Embryonic facial prominence (tissue), 1 donor: ENCODE measurements around the gene NID1.
"Not testable (repeated sequence)": the region's sequence is repeated elsewhere in the genome, so short reads cannot be mapped to it uniquely, and the experiment has no call there.

ENCODE experiments used
- DNase-seq: peaks from one replicate; pipeline ENCODE4 v3.0.0-alpha.2; 2016; ENCODE audit errors: extremely low spot score

Gene NID1

DNA sequence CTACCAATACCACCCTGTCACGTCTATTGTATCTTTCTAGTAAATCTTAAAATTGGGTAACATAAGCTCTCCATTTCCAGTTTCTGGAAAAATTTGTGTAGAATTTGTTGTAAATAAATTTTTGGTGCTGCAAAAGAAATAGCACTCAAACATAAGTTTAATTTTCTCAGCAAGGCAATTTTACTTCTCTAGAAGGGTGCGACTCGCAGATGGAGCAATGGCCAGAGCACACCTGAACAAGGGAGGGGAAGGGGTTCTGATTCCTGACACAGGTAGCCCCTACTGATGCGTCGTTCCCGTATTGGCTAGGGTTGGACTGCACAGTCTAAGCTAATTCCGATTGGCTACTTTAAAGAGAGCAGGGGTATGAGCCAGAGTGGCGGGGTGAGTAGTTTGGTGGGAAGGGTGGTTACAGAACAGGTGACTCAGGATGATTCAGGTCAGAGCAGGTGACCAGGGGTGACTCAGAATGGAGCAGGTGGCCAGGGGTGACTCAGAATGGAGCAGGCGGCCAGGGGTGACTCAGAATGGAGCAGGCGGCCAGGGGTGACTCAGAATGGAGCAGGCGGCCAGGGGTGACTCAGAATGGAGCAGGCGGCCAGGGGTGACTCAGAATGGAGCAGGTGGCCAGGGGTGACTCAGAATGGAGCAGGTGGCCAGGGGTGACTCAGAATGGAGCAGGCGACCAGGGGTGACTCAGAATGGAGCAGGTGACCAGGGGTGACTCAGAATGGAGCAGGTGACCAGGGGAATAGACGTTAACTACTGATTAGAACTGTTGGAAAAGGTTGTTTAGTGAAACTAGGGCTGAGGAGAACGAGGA lies 32.0 kb upstream of the NID1 start:
- DNase-seq = not testable (repeated sequence)

DNA sequence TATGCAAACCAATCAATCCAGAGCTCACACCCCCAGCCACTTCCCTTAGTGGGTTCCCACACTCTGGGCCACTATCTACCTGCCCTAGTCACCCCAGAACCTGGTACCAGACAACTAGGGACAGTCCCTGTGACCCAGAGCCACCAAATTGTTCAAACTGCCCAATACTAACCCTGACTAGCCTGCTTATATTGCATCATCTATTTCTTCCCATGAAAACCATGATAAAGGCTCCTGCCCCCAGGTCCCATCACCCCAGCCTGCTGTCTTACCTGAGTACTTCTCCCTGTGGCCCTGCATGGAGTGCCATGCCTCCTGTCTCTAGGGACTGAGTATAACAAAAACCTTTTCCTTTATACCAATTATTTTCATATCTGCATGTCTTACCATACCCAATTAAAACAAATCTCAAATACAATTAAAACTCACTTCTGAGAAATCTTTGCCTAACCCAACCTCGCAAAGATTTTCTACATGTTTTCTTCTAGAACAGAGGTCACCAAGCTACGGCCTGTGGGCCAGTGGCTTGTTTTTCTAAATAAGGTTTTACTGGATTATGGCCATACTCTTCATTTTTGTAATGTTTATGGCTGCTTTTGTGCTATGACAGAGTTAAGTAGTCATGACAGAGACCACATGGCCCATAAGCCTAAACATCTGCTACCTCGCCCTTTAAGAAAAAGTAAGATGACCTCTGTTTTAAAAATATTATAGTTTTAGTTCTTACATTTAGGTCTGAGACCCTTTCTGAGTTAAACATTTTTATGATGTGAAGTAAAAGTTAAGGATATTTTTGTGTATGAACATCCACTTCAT lies 31.0 kb upstream of the NID1 start:
- no peak for DNase-seq

DNA sequence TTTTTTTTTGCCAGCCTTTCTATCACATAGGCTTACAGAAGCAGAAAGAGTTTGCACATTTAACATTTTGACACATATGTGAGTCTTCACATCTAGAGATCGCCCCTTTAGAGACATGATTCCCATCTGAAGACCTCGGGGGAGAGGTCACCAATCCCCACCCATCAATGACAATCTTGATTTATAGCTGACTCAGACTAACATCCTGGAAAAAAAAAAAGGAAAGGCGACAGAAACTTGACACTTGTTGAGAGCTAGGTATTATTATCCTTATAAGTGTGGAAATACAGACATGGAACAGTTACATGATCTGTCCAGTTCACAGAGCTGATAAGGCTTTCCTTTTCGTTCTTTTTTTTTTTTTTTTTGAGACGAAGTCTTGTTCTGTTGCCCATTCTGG lies 28.0 kb upstream of the NID1 start:
- DNase-seq = no peak

DNA sequence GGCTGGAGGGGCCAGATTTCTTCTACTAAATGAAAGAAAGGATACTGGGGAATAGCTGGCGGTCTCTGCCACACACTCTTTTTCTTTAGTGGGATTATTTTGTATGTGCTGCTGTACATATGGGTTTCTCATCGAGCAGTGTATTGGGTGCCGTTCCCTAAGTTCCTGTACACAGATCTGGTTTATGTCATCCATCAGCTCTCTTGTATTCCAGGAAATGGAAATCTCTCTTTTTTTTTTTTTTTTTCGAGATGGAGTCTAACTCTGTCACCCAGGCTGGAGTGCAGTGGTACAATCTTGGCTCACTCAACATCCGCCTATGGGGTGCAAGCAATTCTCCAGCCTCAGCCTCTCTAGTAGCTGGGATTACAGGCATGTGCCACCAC lies 27.0 kb upstream of the NID1 start:
- no peak for DNase-seq

DNA sequence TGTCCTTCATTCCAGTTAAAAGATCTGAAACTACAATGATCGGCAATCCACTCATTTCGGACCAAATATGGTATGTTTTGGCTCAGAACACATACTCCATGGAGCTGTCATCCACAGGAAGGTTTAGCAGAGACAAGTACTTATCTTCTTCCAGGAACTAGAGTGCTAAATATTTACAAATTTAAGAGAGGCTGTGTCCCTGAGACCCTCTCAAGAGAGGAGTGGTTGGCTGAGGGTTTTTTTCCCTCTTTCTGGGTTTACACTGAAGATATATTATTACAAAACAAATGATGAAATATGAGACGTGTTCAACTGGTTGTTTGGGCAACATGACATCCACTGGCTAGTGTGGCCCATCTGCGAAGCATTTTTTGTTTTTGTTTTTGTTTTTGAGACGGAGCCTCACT lies 25.9 kb upstream of the NID1 start:
- no peak for DNase-seq

GRCh38 chr1:236089046-236089773 lies 24.3 kb upstream of the NID1 start:
- DNase-seq = no peak

- DNase-seq = no peak
These were observed 21.6 kb upstream of the NID1 start for GRCh38 chr1:236086537-236086936.

DNA sequence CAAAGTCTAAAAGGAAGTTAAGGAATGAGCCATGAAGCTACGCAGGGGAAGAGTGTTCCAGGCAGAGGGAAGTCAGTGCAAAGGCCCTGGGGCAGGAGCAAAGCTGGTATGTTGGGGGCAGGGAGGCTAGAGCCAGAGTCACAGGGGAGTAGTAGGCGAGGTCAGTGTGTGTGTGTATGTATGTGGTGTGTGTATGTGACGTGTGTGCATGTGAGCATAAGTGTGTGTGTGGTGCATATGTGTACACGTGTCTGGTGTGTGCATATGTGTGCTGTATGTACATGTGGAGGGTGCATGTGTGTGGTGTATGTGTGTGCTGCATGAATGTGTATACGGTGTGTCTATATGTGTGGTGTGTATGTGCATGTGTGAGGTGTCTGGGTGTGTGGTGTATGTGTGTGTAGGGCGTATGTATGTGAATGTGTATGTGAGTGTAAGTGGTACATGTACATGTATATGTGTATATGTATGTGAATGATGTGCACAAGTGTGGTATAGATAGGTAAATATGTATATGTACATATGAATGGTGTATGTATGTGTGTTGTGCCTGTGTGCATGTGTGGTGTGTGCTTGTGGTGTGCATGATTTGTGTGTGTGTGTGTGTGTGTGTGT lies 20.8 kb upstream of the NID1 start:
- no peak for DNase-seq

- DNase-seq = no peak
These were observed 19.5 kb upstream of the NID1 start for GRCh38 chr1:236084386-236084730.

- DNase-seq = no peak
These were observed 18.9 kb upstream of the NID1 start for GRCh38 chr1:236083650-236084385.

DNA sequence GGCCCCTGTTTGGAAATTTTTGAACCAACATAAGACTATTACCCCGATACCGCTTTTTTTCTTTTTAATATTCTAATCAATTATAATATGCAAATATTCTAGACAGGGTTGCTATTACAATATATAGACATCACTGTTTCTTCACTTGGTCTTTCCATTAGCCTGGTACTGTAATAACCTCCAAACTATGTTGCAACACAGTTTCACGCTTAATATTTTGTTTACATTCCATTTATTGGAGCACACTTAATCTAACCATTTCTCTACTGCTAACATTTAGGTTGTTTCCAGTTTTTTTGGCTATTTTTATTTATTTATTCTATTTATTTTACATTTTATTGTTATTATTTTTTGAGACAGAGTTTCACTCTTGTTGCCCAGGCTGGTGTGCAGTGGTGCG lies 17.6 kb upstream of the NID1 start:
- DNase-seq = no peak

- DNase-seq = no peak
These were observed 16.8 kb upstream of the NID1 start for GRCh38 chr1:236081546-236082227.

GRCh38 chr1:236079703-236080102 lies 14.8 kb upstream of the NID1 start:
- DNase-seq = no peak

DNA sequence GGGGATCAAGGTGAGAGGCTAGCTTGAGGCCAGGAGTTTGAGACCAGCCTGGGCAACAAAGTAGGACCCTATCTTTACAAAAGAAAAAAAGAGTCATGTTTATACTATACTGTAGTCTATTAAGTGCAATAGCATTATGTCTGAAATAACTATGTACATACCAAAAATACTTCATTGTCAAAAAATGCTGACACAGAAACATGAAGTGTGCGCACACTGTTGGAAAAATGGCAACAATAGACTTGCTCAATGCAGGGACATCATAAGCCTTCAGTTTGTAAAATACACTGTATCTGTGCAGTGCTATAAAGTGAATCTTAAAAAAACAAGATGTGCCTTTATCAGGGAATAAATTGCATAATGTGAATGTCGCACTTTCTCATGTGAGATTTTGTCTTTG lies 14.1 kb upstream of the NID1 start:
- DNase-seq = no peak

GRCh38 chr1:236078077-236078476 lies 13.2 kb upstream of the NID1 start:
- not testable (repeated sequence) for DNase-seq

DNA sequence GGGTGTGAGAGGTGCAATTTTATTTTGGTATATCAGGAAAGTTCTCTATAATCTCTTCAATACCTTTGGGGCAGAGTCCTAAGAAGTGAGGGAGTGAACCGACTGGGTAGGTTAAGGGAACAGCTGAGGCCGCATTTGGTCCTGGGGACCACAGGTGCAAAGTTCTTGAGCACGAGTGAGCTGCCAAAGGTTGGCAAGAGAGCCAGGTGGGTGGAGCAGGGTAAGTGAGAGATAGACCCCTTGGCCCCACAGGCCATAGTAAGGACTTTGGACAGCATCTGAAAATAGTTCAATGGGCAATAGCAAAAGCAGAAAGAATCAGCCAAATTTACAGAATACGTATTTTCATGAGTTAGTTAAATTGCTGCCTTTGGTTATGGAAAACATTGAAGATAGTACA lies 11.0 kb upstream of the NID1 start:
- no peak for DNase-seq

DNA sequence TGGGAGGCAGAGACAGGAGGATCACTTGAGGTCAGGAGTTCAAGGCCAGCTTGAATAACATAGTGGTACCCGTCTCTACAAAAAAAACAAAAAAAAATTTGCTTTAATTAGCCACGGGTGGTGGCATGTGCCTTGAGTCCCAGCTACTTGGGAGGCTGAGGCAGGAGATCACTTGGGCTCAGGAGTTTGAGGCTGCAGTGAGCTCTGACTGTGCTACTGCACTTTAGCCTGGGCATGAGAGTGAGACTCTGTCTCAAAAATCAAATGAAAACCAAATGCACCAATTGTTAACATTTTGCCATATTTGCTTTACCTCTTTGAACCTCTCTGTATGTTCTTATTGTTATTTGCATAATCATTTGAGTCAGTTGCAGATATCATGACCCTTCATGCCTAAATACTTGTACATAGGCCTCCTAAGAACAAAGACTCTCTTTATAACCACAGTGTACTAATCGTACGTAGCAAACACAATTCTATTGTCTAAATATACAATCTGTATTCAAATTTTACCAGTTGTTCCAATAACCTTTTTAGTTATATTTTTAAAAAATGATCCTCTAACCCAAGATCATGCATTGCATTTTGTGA lies 8.5 kb upstream of the NID1 start:
- DNase-seq = no peak

DNA sequence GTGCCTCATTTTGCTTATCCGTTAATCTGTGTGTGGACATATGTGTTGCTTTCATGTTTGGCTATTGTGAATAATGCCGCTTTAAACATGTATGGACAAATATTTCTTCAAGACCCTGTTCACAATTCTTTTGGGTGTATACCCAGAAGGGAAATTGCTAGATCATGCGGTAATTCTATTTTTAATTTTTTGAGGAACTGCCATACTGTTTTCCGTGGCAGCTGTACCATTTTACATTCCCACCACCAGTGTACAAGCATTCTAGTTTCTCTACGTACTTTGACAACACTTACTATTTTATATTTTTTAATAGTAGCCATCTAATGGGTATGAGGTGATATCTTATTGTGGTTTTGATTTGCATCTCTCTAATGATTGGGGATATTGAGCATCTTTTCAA lies 7.1 kb upstream of the NID1 start:
- no peak for DNase-seq

DNA sequence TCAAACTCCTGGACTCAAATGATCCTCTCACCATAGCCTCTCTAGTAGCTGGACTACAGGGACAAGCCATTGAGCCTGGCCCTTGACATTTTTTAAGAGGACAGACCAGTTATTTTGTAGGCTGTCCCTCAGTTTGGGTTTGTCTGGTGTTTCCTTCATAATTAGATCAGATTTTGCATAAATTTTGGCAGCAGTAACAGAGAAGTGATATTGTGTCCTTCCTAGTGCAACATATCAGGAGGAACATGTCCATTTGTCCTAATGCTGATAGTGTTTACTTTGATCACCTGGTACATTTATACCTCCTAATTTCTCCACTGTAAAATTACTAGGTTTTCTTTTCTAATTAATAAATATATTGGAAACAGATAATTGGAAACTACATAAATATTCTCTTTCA lies 5.9 kb upstream of the NID1 start:
- no peak for DNase-seq

- no peak for DNase-seq
These were observed 4.9 kb upstream of the NID1 start for GRCh38 chr1:236069796-236070195.
